Fibroblast of lung (primary cell): ENCODE data around the gene SMARCC1. TPM values are rescaled to one million over a fixed set of nuclear protein-coding genes. Genes with fewer than 3 reads are reported as not detected.

ENCODE experiments used
- DNase-seq, 2 donors: peaks; one replicate each; pipeline versions ENCODE4 v3.0.0 to v3.0.0-alpha.2; 2010; ENCODE audit warnings: low read depth in 2 of 2
- H2AFZ ChIP-seq: 2 replicates; pipeline ENCODE4 v1.5.1; 2012; ENCODE audit warnings: low read length, control low read depth, inconsistent platforms
- H3K27ac ChIP-seq: 2 replicates; pipeline ENCODE4 v1.5.1; 2011; ENCODE audit warnings: low read length, control low read depth; ENCODE audit not compliant: insufficient read depth
- H3K27me3 ChIP-seq: 2 replicates; pipeline ENCODE4 v1.5.1; 2011; ENCODE audit warnings: mild to moderate bottlenecking, low read length; ENCODE audit not compliant: control insufficient read depth, insufficient read depth
- H3K36me3 ChIP-seq: 2 replicates; pipeline ENCODE4 v1.5.1; 2011; ENCODE audit warnings: low read length; ENCODE audit not compliant: control insufficient read depth, insufficient read depth
- H3K4me1 ChIP-seq: 2 replicates; pipeline ENCODE4 v1.5.1; 2011; ENCODE audit warnings: low read length; ENCODE audit not compliant: control insufficient read depth, insufficient read depth; ENCODE audit errors: extremely low read depth
- H3K4me2 ChIP-seq: 2 replicates; pipeline ENCODE4 v1.5.1; 2011; ENCODE audit warnings: low read length, control low read depth; ENCODE audit not compliant: insufficient read depth; ENCODE audit errors: extremely low read depth
- H3K4me3 ChIP-seq, 4 experiments: fragments of 200-600 bp in 1 of 4; sonication (generic) in 1 of 4; replicated peaks in 1 of 4; 2 replicates each; pipeline ENCODE4 v1.5.1; 2011 to 2016; ENCODE audit warnings: low read length in 4 of 4, low read depth in 3 of 4, mild to moderate bottlenecking in 3 of 4, control low read depth in 2 of 4, inconsistent platforms in 1 of 4, mixed read lengths in 1 of 4; ENCODE audit not compliant: insufficient read depth in 1 of 4; ENCODE audit errors: control extremely low read depth in 1 of 4
- H3K79me2 ChIP-seq: 2 replicates; pipeline ENCODE4 v1.5.1; 2012; ENCODE audit warnings: mild to moderate bottlenecking, low read length, inconsistent platforms; ENCODE audit not compliant: control insufficient read depth, insufficient read depth
- H3K9ac ChIP-seq: 2 replicates; pipeline ENCODE4 v1.5.1; 2011; ENCODE audit warnings: mild to moderate bottlenecking, low read length, control low read depth; ENCODE audit not compliant: insufficient read depth
- H3K9me3 ChIP-seq: 2 replicates; pipeline ENCODE4 v1.5.1; 2012; ENCODE audit warnings: low read depth, low read length; ENCODE audit not compliant: control insufficient read depth, insufficient read depth
- H4K20me1 ChIP-seq: 2 replicates; pipeline ENCODE4 v1.5.1; 2011; ENCODE audit warnings: low read length; ENCODE audit not compliant: control insufficient read depth, insufficient read depth; ENCODE audit errors: extremely low read depth
- EZH2 ChIP-seq: IDR thresholded peaks from 2 replicates; pipeline ENCODE4 v1.5.1; 2012; ENCODE audit warnings: low read length, control low read depth, mild to moderate bottlenecking; ENCODE audit errors: missing control alignments
- polyA plus RNA-seq, 2 donors: library from polyadenylated mRNA; depleted of rRNA in 1 of 2; stranded (reverse) in 1 of 2; unstranded in 1 of 2; fragments of >200 nt; gene quantifications; 2 replicates each; pipeline ENCODE4 v1.2.1, GENCODE V29; 2011 to 2012; ENCODE audit warnings: missing spikeins in 1 of 2
- total RNA-seq: library from RNA; depleted of rRNA; stranded (reverse); fragments of >200 nt; gene quantifications from 2 replicates; pipeline ENCODE4 v1.2.1, GENCODE V29; 2014
- TF ChIP-seq, protein P1 (sequence below), 2 donors: IDR thresholded peaks in 1 of 2; conservative IDR thresholded peaks in 1 of 2; 1 replicate in 1 of 2; 2 replicates in 1 of 2; pipeline ENCODE4 v1.5.1; 2011 to 2012; ENCODE audit warnings: low read length in 2 of 2, control low read depth in 1 of 2, inconsistent platforms in 1 of 2, low read depth in 1 of 2, mild to moderate bottlenecking in 1 of 2

The SMARCC1 gene
- total and polyA plus RNA-seq, 2 donors (not counting 1 experiment from before 2014, with no cell fraction given): 23.1 to 23.6 TPM

GRCh38 chr3:47772788-47773187 is 8.9 kb downstream of the SMARCC1 start:
- Histone ChIP-seq H3K9me3 (no peaks in the 10 kb centered on the region), H3K79me2 (peaks cover 38% of the 10 kb centered on the region), H3K27ac (no peak overlapping the region), H3K4me2 (no peak overlapping the region), H4K20me1 (no peaks in the 10 kb centered on the region), H3K4me3 (no peak overlapping the region), H3K9ac (no peak overlapping the region), H3K36me3 (peaks cover 1% of the 10 kb centered on the region), H2AFZ (no peak overlapping the region), H3K4me1 (no peaks in the 10 kb centered on the region), H3K27me3 (no peaks in the 10 kb centered on the region)
- DNase-seq: no peak
- TF ChIP-seq, protein P1, sequence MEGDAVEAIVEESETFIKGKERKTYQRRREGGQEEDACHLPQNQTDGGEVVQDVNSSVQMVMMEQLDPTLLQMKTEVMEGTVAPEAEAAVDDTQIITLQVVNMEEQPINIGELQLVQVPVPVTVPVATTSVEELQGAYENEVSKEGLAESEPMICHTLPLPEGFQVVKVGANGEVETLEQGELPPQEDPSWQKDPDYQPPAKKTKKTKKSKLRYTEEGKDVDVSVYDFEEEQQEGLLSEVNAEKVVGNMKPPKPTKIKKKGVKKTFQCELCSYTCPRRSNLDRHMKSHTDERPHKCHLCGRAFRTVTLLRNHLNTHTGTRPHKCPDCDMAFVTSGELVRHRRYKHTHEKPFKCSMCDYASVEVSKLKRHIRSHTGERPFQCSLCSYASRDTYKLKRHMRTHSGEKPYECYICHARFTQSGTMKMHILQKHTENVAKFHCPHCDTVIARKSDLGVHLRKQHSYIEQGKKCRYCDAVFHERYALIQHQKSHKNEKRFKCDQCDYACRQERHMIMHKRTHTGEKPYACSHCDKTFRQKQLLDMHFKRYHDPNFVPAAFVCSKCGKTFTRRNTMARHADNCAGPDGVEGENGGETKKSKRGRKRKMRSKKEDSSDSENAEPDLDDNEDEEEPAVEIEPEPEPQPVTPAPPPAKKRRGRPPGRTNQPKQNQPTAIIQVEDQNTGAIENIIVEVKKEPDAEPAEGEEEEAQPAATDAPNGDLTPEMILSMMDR (conservative IDR thresholded peaks at IDR 0.05 in 1 of 2, IDR thresholded peaks at IDR 0.05 in 1 of 2; ENCODE audit: low read depth in 1 of 2, low read length in 2 of 2): no peak
- TF ChIP-seq EZH2: no peak

DNA sequence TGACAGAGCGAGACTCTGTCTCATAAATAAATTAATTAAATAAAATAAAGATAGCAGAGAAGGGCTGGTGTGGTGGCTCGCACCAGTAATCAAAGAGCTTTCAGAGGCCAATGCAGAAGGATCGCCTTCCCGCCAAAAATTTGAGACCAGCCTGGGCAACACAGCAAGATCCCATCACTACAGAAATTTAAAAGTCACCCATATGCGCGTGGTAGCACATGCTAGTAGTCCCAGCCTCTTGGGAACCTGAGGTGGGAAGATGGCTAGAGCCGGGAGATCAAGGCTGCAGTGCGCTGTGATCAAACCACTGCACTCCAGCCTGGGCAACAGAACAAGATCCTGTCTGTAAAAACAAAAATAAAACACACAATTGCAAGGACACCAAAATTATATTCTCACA is 9.6 kb downstream of the SMARCC1 start:
- Histone ChIP-seq H2AFZ (no peak overlapping the region), H3K4me2 (no peak overlapping the region), H3K9me3 (no peaks in the 10 kb centered on the region), H4K20me1 (no peaks in the 10 kb centered on the region), H3K27me3 (no peaks in the 10 kb centered on the region), H3K27ac (no peak overlapping the region), H3K36me3 (peaks cover 1% of the 10 kb centered on the region), H3K9ac (no peak overlapping the region), H3K79me2 (peaks cover 32% of the 10 kb centered on the region), H3K4me3 (no peak overlapping the region), H3K4me1 (no peaks in the 10 kb centered on the region)
- TF ChIP-seq, protein P1 (conservative IDR thresholded peaks at IDR 0.05 in 1 of 2, IDR thresholded peaks at IDR 0.05 in 1 of 2; ENCODE audit: low read depth in 1 of 2, low read length in 2 of 2): no peak
- TF ChIP-seq EZH2: no peak
- no peak for DNase-seq

DNA sequence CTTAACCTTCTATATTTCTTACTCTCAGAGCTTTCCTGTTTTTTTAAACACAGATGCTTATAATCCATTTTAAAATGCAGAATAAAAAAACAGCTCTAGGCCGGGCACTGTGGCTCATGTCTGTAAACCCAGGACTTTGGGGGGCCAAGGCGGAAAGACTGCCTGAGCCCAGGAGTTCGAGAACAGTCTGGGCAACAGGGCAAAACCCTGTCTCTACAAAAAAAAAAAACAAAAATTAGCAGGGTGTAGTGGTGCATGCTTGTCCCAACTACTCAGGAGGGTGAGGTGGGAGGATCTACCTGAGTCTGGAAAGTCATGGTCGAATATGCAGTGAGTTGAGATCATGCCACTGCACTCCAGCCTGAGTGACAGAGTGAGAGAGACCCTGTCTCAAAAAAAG is 15.5 kb downstream of the SMARCC1 start:
- Histone ChIP-seq H3K4me2 (no peak overlapping the region), H3K36me3 (peaks cover 1% of the 10 kb centered on the region), H4K20me1 (no peaks in the 10 kb centered on the region), H2AFZ (no peak overlapping the region), H3K9ac (no peak overlapping the region), H3K79me2 (peaks cover 4% of the 10 kb centered on the region), H3K4me3 (no peak overlapping the region), H3K4me1 (no peaks in the 10 kb centered on the region), H3K9me3 (no peaks in the 10 kb centered on the region), H3K27ac (no peak overlapping the region), H3K27me3 (no peaks in the 10 kb centered on the region)
- no peak for TF ChIP-seq EZH2
- TF ChIP-seq, protein P1 (conservative IDR thresholded peaks at IDR 0.05 in 1 of 2, IDR thresholded peaks at IDR 0.05 in 1 of 2; ENCODE audit: low read depth in 1 of 2, low read length in 2 of 2): no peak
- no peak for DNase-seq
